ENCODE results near the gene ESR1.

GRCh38 chr6:151993364-151993763 lies 185.9 kb downstream of the ESR1 start:
- TF ChIP-seq CTCF (IDR thresholded peaks at IDR 0.05) (no peak), POLR2A (IDR thresholded peaks at IDR 0.05) (no peak)

All from uterus (tissue), 2 donors.